GM19438 (cell line): ENCODE data around the gene MACROD1.

ENCODE experiments used
- ATAC-seq: cut with Tn5 transposase; IDR thresholded peaks from one replicate; pipeline ENCODE4 v1.9.1; 2021; ENCODE audit warnings: low read depth; ENCODE audit not compliant: unreplicated experiment

Gene MACROD1

GRCh38 chr11:64152841-64153691, 12.8 kb downstream of the MACROD1 start:
- no peak for ATAC-seq

- ATAC-seq, result no peak
Observed at GRCh38 chr11:64151337-64151736, 14.6 kb downstream of the MACROD1 start.

- ATAC-seq, result no peak
Observed at GRCh38 chr11:64150481-64151239, 15.3 kb downstream of the MACROD1 start.

- no peak for ATAC-seq
Observed at GRCh38 chr11:64150051-64150450, 15.9 kb downstream of the MACROD1 start.

GRCh38 chr11:64148917-64149617, 16.8 kb downstream of the MACROD1 start:
- no peak for ATAC-seq

- no peak for ATAC-seq
Observed at GRCh38 chr11:64148226-64148916, 17.5 kb downstream of the MACROD1 start.

GRCh38 chr11:64146036-64146955, 19.6 kb downstream of the MACROD1 start:
- no peak for ATAC-seq

GRCh38 chr11:64144587-64145472, 21.1 kb downstream of the MACROD1 start:
- no peak for ATAC-seq

- ATAC-seq, result no peak
Observed at GRCh38 chr11:64141081-64141783, 24.7 kb downstream of the MACROD1 start.

- no peak for ATAC-seq
Observed at GRCh38 chr11:64140082-64140481, 25.8 kb downstream of the MACROD1 start.

GRCh38 chr11:64139049-64139448, 26.9 kb downstream of the MACROD1 start:
- no peak for ATAC-seq

GRCh38 chr11:64138398-64138797, 27.5 kb downstream of the MACROD1 start:
- ATAC-seq, result no peak

- no peak for ATAC-seq
Observed at GRCh38 chr11:64136765-64137441, 29.0 kb downstream of the MACROD1 start.

GRCh38 chr11:64135711-64136110, 30.2 kb downstream of the MACROD1 start:
- no peak for ATAC-seq

- no peak for ATAC-seq
Observed at GRCh38 chr11:64134963-64135362, 30.9 kb downstream of the MACROD1 start.

GRCh38 chr11:64132982-64133705, 32.8 kb downstream of the MACROD1 start:
- no peak for ATAC-seq
